Activated CD8-positive, alpha-beta memory T cell treated with anti-CD3 and anti-CD28 coated beads for 36 hours (primary cell): ENCODE data around the gene C11orf16. TPM values are rescaled to one million over a fixed set of nuclear protein-coding genes. Genes with fewer than 3 reads are reported as not detected.
"Not testable (repeated sequence)": the region's sequence is repeated elsewhere in the genome, so short reads cannot be mapped to it uniquely, and the experiment has no call there.

Source experiments
- CTCF ChIA-PET: fragments of 350-600 bp; sonication (Branson Sonifier 250); formaldehyde crosslinking; loops from one replicate; lab custom pipeline; 2021; ENCODE audit warnings: antibody characterized with exemption; lab: Charles Lee
- POLR2A ChIA-PET: fragments of 350-600 bp; sonication (Branson Sonifier 250); formaldehyde crosslinking; loops from one replicate; lab custom pipeline; 2021; ENCODE audit warnings: antibody characterized with exemption; lab: Charles Lee
- total RNA-seq, 2 experiments: library from RNA; stranded (reverse); gene quantifications; one replicate each; pipeline ENCODE4 v1.2.3, GENCODE V29; 2021

The C11orf16 gene
- total RNA-seq, 2 experiments from 2014 or later, result not detected

- ChIA-PET POLR2A (interaction anchor here (1.0 kb wide), 2 partner anchors 52 to 53 kb away, joined by 4 to 6 read pairs; partner anchors contain the start of gene TMEM9B), CTCF (interaction anchor here (1.2 to 1.9 kb wide), 5 partner anchors 10 to 53 kb away, joined by 4 to 6 read pairs (median 4); partner anchors contain the start of gene TMEM9B)
These were observed 21.5 kb downstream of the C11orf16 start, which contains the start of gene AKIP1 for GRCh38 chr11:8911029-8911823. Gene AKIP1 (plus strand): TSS chr11:8911189. CDS start chr11:8911450, 261 bp downstream.

- CTCF ChIA-PET, result interaction anchor here (1.2 to 1.4 kb wide), 2 partner anchors 49 to 53 kb away, joined by 4 read pairs; partner anchors contain the start of gene TMEM9B
- POLR2A ChIA-PET, result interaction anchor here (1.0 kb wide), 1 partner anchor 54 kb away, joined by 4 read pairs; the partner anchor contains the start of gene TMEM9B
These were observed 22.1 kb downstream of the C11orf16 start for GRCh38 chr11:8910649-8911026.

- ChIA-PET POLR2A (interaction anchor here (0.7 to 0.8 kb wide), 2 partner anchors 225 to 884 kb away, joined by 3 read pairs; partner anchors contain the start of genes RPL27A and TRIM66), CTCF (interaction anchor here (1.1 kb wide), 1 partner anchor 52 kb away, joined by 3 read pairs; no protein-coding TSS in a partner anchor)
These were observed 24.6 kb downstream of the C11orf16 start for GRCh38 chr11:8908099-8908498.

GRCh38 chr11:8907116-8907515 is 25.6 kb downstream of the C11orf16 start:
- CTCF ChIA-PET, result no interaction called here
- POLR2A ChIA-PET, result no interaction called here

- POLR2A ChIA-PET, result no interaction called here
- CTCF ChIA-PET, result no interaction called here
These were observed 27.1 kb downstream of the C11orf16 start for GRCh38 chr11:8905528-8906165.

- ChIA-PET CTCF (no interaction called here), POLR2A (no interaction called here)
These were observed 33.5 kb downstream of the C11orf16 start for GRCh38 chr11:8899119-8899753.

- CTCF ChIA-PET, POLR2A ChIA-PET: not testable (repeated sequence)
These were observed 41.6 kb downstream of the C11orf16 start for GRCh38 chr11:8891185-8891584.

GRCh38 chr11:8886322-8886721 is 46.4 kb downstream of the C11orf16 start:
- POLR2A ChIA-PET, result no interaction called here
- CTCF ChIA-PET, result no interaction called here

GRCh38 chr11:8881585-8881984 is 51.2 kb downstream of the C11orf16 start:
- CTCF ChIA-PET, POLR2A ChIA-PET: not testable (repeated sequence)

GRCh38 chr11:8878771-8879170 is 54.0 kb downstream of the C11orf16 start:
- POLR2A ChIA-PET, result no interaction called here
- CTCF ChIA-PET, result no interaction called here

GRCh38 chr11:8873741-8874405 is 58.9 kb downstream of the C11orf16 start:
- ChIA-PET CTCF (interaction anchor here (1.3 kb wide), 1 partner anchor 8 kb away, joined by 4 read pairs; no protein-coding TSS in a partner anchor), POLR2A (no interaction called here)

- CTCF ChIA-PET, result no interaction called here
- POLR2A ChIA-PET, result no interaction called here
These were observed 60.8 kb downstream of the C11orf16 start for GRCh38 chr11:8871962-8872361.

- ChIA-PET CTCF (no interaction called here), POLR2A (no interaction called here)
These were observed 61.5 kb downstream of the C11orf16 start for GRCh38 chr11:8871171-8871775.

GRCh38 chr11:8870411-8871170 is 62.2 kb downstream of the C11orf16 start:
- CTCF ChIA-PET, result interaction anchor here (0.8 kb wide), 1 partner anchor 89 kb away, joined by 4 read pairs; no protein-coding TSS in a partner anchor

More at GRCh38 chr11:8870411-8871170, 62.2 kb downstream of the C11orf16 start:
- POLR2A ChIA-PET, result interaction anchor here (0.6 kb wide), 1 partner anchor 11 kb away, joined by 3 read pairs; no protein-coding TSS in a partner anchor
